Measurements from ENCODE around the gene GPR146. TPM values are rescaled to one million over a fixed set of nuclear protein-coding genes. Genes with fewer than 3 reads are reported as not detected.

Gene GPR146
- total and polyA plus RNA-seq, 9 of the 15 experiments (the other 6 are each of a cell fraction or from before 2014, with no cell fraction given): 0.22 to 3.6 (median 0.64) TPM; not detected in 2

DNA sequence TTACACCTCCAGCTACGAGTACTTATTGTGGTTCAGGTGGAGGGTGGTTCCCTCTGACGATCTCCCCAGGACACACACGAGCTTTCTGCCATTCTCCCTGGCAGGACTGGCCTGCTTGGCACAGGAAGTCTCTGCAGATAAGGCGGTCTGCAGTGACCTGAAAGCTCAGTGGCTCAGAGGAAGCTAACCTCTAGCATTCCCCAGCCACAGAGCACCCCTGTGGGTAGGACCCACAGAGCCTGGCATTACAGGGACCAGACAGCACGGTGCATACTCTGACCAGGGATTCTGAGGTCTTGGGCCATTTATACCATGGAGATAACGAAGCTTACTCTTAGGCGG lies 1.9 kb upstream of the GPR146 start (continued):
- TF ChIP-seq, protein P1, sequence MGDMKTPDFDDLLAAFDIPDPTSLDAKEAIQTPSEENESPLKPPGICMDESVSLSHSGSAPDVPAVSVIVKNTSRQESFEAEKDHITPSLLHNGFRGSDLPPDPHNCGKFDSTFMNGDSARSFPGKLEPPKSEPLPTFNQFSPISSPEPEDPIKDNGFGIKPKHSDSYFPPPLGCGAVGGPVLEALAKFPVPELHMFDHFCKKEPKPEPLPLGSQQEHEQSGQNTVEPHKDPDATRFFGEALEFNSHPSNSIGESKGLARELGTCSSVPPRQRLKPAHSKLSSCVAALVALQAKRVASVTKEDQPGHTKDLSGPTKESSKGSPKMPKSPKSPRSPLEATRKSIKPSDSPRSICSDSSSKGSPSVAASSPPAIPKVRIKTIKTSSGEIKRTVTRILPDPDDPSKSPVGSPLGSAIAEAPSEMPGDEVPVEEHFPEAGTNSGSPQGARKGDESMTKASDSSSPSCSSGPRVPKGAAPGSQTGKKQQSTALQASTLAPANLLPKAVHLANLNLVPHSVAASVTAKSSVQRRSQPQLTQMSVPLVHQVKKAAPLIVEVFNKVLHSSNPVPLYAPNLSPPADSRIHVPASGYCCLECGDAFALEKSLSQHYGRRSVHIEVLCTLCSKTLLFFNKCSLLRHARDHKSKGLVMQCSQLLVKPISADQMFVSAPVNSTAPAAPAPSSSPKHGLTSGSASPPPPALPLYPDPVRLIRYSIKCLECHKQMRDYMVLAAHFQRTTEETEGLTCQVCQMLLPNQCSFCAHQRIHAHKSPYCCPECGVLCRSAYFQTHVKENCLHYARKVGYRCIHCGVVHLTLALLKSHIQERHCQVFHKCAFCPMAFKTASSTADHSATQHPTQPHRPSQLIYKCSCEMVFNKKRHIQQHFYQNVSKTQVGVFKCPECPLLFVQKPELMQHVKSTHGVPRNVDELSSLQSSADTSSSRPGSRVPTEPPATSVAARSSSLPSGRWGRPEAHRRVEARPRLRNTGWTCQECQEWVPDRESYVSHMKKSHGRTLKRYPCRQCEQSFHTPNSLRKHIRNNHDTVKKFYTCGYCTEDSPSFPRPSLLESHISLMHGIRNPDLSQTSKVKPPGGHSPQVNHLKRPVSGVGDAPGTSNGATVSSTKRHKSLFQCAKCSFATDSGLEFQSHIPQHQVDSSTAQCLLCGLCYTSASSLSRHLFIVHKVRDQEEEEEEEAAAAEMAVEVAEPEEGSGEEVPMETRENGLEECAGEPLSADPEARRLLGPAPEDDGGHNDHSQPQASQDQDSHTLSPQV (IDR thresholded peaks at IDR 0.05): 0 out of 2 replicates have a peak, but pooled peaks have one; percentile 4
- TF ChIP-seq, protein P2, sequence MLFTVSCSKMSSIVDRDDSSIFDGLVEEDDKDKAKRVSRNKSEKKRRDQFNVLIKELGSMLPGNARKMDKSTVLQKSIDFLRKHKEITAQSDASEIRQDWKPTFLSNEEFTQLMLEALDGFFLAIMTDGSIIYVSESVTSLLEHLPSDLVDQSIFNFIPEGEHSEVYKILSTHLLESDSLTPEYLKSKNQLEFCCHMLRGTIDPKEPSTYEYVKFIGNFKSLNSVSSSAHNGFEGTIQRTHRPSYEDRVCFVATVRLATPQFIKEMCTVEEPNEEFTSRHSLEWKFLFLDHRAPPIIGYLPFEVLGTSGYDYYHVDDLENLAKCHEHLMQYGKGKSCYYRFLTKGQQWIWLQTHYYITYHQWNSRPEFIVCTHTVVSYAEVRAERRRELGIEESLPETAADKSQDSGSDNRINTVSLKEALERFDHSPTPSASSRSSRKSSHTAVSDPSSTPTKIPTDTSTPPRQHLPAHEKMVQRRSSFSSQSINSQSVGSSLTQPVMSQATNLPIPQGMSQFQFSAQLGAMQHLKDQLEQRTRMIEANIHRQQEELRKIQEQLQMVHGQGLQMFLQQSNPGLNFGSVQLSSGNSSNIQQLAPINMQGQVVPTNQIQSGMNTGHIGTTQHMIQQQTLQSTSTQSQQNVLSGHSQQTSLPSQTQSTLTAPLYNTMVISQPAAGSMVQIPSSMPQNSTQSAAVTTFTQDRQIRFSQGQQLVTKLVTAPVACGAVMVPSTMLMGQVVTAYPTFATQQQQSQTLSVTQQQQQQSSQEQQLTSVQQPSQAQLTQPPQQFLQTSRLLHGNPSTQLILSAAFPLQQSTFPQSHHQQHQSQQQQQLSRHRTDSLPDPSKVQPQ (CRISPR knock-in tag; IDR thresholded peaks at IDR 0.05; ENCODE audit: borderline replicate concordance): no peak
- TF ChIP-seq GABPB1 (CRISPR knock-in tag; IDR thresholded peaks at IDR 0.05): no peak
- TF ChIP-seq ZFX (CRISPR knock-in tag; IDR thresholded peaks at IDR 0.05): 0 out of 2 replicates have a peak, but pooled peaks have one; percentile 1
- no peak for TF ChIP-seq ZNF57 (CRISPR knock-in tag; IDR thresholded peaks at IDR 0.05)
